Right cardiac atrium (tissue), 5 donors: Measurements from ENCODE around the gene HDAC8. TPM values are rescaled to one million over a fixed set of nuclear protein-coding genes. Genes with fewer than 3 reads are reported as not detected.
"Not testable (repeated sequence)": the region's sequence is repeated elsewhere in the genome, so short reads cannot be mapped to it uniquely, and the experiment has no call there.

Experiments
- ATAC-seq, 2 donors: fragments of 200-7000 bp; cut with Tn5 transposase; one replicate each; pipeline versions ENCODE4 v1.8.0 to v1.9.1; 2020; ENCODE audit warnings: moderate library complexity in 2 of 2, mild to moderate bottlenecking in 1 of 2
- DNase-seq, 3 donors: peaks; one replicate each; pipeline ENCODE4 v3.0.0-alpha.2; 2020
- H3K27ac ChIP-seq: one replicate; pipeline ENCODE4 v1.5.1; 2013; ENCODE audit warnings: mild to moderate bottlenecking, low read length, control low read depth, moderate library complexity
- H3K27me3 ChIP-seq: one replicate; pipeline ENCODE4 v1.6.1; 2013; ENCODE audit not compliant: control insufficient read depth, insufficient read depth
- H3K4me1 ChIP-seq: one replicate; pipeline ENCODE4 v1.6.1; 2013; ENCODE audit warnings: low read length; ENCODE audit not compliant: control insufficient read depth, insufficient read depth
- H3K4me3 ChIP-seq: one replicate; pipeline ENCODE4 v1.5.1; 2013; ENCODE audit warnings: low read length, control low read depth
- H3K9me3 ChIP-seq: one replicate; pipeline ENCODE4 v1.6.1; 2013; ENCODE audit warnings: low read length; ENCODE audit not compliant: control insufficient read depth
- WGBS: extraction: QIAGEN DNeasy Blood & Tissue Kit; methylation state at CpG from one replicate; pipeline ENCODE4 v1.1.7; 2013; 5-methylcytosine and 5-hydroxymethylcytosine counted together
- intact Hi-C, 4 donors: fragments of 100-400 bp; cut with DNase I; formaldehyde crosslinking; loops; one replicate each; pipeline versions ENCODE4 v1.11.0 to v1.14.0; 2022 to 2023
- polyA plus RNA-seq: library from polyadenylated mRNA; stranded (reverse); fragments of 200-250 nt; gene quantifications from one replicate; pipeline ENCODE4 v1.2.3, GENCODE V29; 2013
- total RNA-seq, 4 donors: library from RNA; stranded (reverse); fragmentation: NEBNext Ultra II Directional; extraction: Animal tissue kit (Norgen Biotek cat#: 25700); gene quantifications; one replicate each; pipeline ENCODE4 v1.2.1, GENCODE V29; 2021
- donor health status: healthy with polysubstance abuse.
- donor health status: DM: no; HTN: yes; CAD: no.
- donor health status: DM: no; HTN: no; CAD: no.
- donor health status: DM: no; HTN: yes; CAD: no; lungs with severe emphysema.
- donor health status: DM: yes; HTN: yes; CAD: no.

Gene HDAC8
- total and polyA plus RNA-seq, 5 donors: 15.5 to 21.1 (median 19.3) TPM

DNA sequence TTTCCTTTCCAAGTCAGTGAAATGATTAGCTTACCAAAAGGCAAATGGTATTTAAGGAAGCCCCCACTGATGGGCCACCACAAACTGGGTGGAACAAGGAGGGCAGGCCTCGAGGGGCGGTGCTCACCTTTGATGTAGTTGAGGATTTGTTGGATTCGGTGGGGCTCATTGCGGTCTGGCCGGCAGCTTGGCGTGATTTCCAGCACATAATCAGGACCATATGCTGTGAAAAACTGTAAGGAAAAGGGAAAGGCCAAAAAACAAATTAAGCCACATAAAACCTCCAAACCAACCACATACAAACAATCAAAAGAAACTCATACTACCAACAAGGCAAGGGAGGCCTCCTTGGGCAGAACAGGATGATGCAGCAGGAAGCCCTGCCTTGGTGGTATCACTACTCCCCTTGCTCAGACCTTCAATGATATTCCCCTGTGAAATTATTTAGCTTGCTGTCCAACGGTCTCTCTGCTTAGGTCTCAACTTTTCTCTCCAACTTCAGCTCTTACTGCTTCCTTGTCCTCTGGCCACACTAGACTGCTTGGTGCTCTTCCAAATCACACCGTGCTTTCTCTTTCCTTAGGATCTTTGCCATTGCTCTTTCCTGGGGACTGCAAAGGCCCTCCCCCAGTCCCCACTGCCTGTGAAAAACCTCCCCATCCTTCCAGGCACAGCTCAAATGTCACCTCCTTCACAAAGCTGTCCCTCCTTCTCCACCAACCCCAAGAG, 220.9 kb downstream of the HDAC8 start:
- H3K27me3 ChIP-seq: no peaks in the 10 kb centered on the region
- ATAC-seq (peak in 1 of 2 donors; percentile 54), DNase-seq (peak in 1 of 3 donors; percentile 53)
- no peak overlapping the region for H3K4me3 ChIP-seq
- no peak overlapping the region for H3K27ac ChIP-seq
- H3K9me3 ChIP-seq: no peaks in the 10 kb centered on the region
- 68% methylated on average over 8 of the region's 8 CpGs for WGBS
- H3K4me1 ChIP-seq: peaks cover 1% of the 10 kb centered on the region
- intact Hi-C loops: no loop called here

DNA sequence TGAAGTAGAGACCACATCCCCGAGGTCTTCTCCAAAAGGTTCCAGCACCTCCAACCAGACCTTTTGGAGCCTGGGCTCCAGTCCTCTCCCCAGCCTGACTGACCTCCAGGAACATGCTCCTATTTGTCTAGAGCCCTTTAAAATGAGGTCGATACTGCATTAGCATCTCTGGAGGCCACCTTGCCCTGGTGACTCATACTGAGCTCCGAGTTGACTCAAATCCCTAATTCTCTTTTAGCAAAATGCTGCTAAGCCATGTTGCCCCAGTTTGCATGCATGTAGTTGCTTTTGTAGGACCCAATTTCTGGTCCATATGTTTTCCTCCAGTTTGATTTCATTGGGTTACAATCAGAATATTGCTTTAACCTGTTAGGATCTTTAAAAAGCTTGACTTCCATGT, 223.5 kb downstream of the HDAC8 start:
- Histone ChIP-seq H3K27me3 (no peaks in the 10 kb centered on the region), H3K9me3 (no peaks in the 10 kb centered on the region), H3K4me3 (no peak overlapping the region), H3K4me1 (peaks cover 1% of the 10 kb centered on the region), H3K27ac (no peak overlapping the region)
- WGBS: 78% methylated on average over 3 of the region's 3 CpGs
- no peak for DNase-seq
- intact Hi-C loops: no loop called here
- ATAC-seq: no peak

DNA sequence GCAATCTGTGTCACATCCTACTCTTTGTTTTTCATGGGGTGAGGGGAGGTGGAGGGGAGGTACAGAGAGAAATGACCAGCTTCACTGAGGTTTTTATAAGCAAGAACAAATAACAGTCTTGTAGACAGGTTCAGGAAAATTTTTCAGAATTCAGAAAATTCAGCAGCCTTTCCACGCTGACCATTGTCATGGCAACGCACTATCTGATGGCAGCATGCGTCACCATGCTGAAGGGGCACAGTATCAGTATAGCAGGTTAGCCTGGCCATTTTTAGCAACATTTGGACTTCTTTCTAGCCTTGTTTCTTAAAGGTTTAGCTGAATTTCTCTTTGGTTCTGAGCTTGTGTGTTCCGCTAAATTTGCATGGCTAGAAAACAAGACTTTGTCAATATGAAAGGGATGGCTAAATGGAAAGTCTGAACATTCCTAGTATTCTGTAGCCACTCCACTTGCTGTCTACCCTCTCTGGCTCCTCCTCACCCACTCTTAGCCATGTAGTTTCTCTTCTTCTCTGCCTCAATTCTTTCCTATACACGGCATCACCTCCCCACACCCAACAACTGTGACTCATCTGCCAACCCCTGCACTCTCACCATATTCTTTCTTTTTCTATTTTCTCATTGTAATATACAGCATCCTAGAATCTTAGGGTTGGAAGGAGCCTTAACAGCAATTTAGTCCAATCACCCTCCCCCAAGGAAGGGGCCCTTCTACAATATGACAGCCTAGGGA, 224.2 kb downstream of the HDAC8 start:
- ATAC-seq (no peak), DNase-seq (no peak)
- H3K9me3 ChIP-seq: no peaks in the 10 kb centered on the region
- H3K27me3 ChIP-seq: no peaks in the 10 kb centered on the region
- intact Hi-C loops: no loop called here
- 98% methylated on average over 5 of the region's 5 CpGs for WGBS
- H3K4me1 ChIP-seq: peaks cover 1% of the 10 kb centered on the region
- H3K4me3 ChIP-seq: no peak overlapping the region
- H3K27ac ChIP-seq: no peak overlapping the region

DNA sequence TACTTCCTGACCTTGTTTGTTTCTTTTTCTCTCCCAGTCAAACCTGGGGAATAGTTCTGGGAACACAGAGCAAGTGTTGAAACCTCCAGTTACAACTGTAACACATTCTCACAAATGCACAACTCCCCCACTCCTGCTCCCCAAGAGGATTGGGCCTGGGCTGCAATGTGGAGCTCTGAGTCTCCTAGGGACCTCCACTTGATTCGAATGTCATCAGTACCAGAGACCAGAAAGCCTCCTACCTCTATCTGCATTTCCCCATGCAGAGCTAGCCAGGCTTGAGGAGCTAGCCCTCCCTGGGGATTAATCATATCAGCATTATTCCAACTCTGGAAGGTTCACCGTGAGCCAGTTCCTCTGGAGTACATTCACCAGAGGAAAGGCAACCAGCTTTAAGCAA, 225.3 kb downstream of the HDAC8 start:
- DNase-seq: peak in 1 of 3 donors; percentile 41
- intact Hi-C loops: no loop called here
- H3K9me3 ChIP-seq: no peaks in the 10 kb centered on the region
- WGBS: 40% methylated on average over 2 of the region's 2 CpGs
- no peak overlapping the region for H3K27ac ChIP-seq
- peak; percentile 41 to 84 for ATAC-seq
- H3K27me3 ChIP-seq: no peaks in the 10 kb centered on the region
- H3K4me3 ChIP-seq: no peak overlapping the region
- H3K4me1 ChIP-seq: peaks cover 1% of the 10 kb centered on the region

DNA sequence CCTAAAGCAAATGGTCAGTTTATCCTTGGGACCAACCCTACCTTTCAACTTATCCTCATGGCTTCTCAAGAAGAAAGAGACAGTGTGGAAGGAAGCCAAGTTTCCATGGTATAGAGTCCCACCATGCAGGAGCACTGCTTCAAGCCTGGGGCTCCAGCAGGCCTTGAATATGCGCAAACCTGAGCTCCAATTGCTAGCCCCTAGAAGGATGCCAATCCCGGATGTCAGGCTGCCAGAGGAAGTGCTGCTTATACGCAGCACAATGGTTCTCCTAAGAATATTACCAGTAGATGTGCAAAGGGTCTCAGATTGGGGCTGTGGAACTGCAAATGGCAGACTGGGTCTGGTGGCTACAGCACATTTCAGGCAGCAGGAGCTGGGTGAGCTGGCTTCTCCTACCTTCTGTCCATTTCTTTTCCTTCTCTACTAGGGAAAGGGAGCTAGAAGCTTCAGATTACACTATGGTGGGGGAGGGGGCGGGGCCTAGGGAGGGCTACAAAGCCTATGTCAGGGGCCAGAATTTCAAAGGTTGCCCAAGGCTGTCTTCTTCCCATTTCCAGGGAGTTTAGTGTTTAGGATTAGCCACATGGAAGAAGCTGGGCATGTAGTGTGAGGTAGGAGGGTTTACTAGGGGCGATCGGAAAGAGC, 226.2 kb downstream of the HDAC8 start:
- DNase-seq (no peak), ATAC-seq (no peak)
- WGBS: 84% methylated on average over 6 of the region's 6 CpGs
- H3K27me3 ChIP-seq: no peaks in the 10 kb centered on the region
- no peaks in the 10 kb centered on the region for H3K9me3 ChIP-seq
- no peak overlapping the region for H3K4me3 ChIP-seq
- no peak overlapping the region for H3K27ac ChIP-seq
- H3K4me1 ChIP-seq: no peaks in the 10 kb centered on the region
- intact Hi-C loops: no loop called here

DNA sequence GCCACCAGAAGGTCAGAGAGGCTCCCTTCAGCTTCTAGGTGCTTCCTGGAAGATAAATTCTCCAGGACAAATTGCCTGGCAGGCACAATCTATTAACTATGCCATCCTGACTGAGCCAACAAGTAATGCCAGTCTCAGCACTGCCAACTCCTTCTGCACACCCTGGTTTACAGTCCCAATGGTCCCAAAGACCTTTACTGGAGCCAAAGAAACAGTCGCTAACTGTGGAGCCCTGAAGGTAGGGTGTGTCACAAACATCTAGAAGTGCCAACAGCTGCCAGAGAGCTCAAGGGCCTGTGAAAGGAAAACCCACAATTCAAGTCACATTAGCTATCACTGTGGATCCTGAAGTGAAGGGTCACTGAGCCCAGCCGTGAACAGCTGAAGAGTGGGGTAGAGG, 232.0 kb downstream of the HDAC8 start:
- WGBS: 88% methylated on average over 2 of the region's 2 CpGs
- no peaks in the 10 kb centered on the region for H3K27me3 ChIP-seq
- H3K27ac ChIP-seq: no peak overlapping the region
- H3K9me3 ChIP-seq: no peaks in the 10 kb centered on the region
- no peak overlapping the region for H3K4me3 ChIP-seq
- H3K4me1 ChIP-seq: no peaks in the 10 kb centered on the region
- no peak for ATAC-seq
- DNase-seq: no peak
- intact Hi-C loops: no loop called here

DNA sequence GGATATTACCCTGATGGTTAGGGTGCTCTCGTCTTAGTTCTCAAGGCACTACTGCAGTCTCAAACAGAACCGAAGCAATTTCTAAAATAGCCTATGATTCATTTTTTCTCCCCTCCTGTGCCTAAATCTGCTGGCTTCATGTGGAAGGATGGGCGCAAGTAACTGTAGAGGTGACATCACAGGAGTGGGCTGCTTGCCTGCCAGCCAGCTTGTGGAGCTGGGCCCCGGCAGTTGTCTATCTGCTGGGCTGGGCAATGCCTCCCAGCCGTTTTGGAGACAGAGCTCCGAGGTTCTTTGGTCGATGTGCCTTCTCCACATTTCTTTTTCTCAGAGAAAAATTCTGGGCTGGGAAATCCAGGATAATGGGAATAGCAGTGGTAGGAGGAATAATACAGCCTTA, 232.6 kb downstream of the HDAC8 start:
- no peaks in the 10 kb centered on the region for H3K27me3 ChIP-seq
- H3K9me3 ChIP-seq: no peaks in the 10 kb centered on the region
- H3K4me3 ChIP-seq: no peak overlapping the region
- H3K4me1 ChIP-seq: no peaks in the 10 kb centered on the region
- no peak overlapping the region for H3K27ac ChIP-seq
- no peak for DNase-seq
- intact Hi-C loops: no loop called here
- WGBS: 83% methylated on average over 7 of the region's 7 CpGs
- ATAC-seq: no peak

DNA sequence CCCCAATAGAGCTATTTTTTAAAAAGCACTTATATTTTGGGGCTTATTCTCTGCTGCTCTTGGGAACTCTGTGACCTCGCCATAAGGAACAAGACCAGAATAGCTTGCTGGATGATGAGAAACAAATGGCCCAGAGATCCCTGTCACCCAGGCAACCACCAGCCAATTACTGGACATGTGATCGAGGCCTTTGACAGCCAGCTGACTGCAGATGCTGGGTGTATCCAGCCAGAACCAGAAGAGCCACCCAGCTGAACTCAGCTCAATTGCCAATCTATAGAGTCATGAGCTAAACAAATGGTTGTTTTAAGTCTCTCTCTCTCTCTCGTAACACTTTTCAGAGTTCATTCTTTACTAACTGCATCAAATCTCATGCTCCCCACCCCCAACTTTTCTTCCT, 242.5 kb downstream of the HDAC8 start:
- H3K9me3 ChIP-seq: no peaks in the 10 kb centered on the region
- H3K4me3 ChIP-seq: no peak overlapping the region
- ATAC-seq (no peak), DNase-seq (no peak)
- intact Hi-C loops: no loop called here
- no peaks in the 10 kb centered on the region for H3K4me1 ChIP-seq
- H3K27ac ChIP-seq: no peak overlapping the region
- 94% methylated on average over 3 of the region's 3 CpGs for WGBS
- H3K27me3 ChIP-seq: no peaks in the 10 kb centered on the region

DNA sequence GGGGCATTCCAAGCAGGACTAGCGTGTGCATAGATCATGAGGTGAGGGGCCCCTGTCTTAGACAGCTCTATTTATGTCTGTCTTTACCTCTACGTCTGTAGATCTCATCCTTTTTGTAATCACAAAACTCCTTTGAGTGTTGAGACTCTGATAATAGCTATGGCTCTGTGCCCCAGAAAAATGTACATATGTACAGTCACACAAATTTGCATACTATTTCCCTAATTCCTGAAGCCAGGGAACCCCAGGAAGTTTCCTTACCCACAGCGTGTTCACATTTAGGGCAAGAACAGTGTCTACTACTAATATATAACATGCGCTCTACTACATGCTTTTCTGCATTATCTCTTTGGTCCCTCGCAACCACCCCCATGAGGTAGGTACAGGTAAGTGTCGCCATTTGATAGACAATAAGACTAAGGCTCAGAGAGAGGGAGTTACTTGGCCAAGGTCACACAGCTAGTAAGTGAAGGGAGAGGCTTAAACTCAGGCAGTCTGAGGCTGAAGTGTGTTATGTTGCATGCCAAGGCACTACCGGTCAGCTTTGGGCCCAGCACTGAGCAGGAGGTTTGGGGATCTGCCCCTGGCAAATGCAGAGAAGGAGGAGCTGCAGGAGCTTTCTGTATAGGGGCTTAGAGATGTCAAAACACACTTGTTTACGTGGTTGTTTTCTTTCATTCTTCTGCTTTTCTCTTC, 245.9 kb downstream of the HDAC8 start:
- WGBS: 87% methylated on average over 8 of the region's 8 CpGs

DNA sequence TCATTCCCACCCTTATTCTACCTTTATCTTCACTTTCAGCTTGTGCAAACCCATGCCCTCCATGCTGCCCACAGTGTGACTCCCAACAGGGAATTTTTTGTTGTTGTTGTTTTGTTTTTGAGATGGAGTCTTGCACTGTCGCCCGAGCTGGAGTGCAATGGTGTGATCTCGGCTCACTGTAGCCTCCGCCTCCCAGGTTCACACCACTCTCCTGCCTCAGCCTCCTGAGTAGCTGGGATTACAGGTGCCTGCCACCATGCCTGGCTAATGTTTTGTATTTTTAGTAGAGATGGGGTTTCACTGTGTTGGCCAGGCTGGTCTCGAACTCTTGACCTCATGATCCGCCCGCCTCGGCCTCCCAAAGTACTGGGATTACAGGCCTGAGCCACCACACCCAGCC, 253.0 kb downstream of the HDAC8 start:
- intact Hi-C loops: not testable (repeated sequence)

More for the DNA sequence above, 245.9 kb downstream of the HDAC8 start:
- H3K9me3 ChIP-seq: no peaks in the 10 kb centered on the region
- intact Hi-C loops: no loop called here
- DNase-seq: no peak
- no peak overlapping the region for H3K4me3 ChIP-seq
- H3K27me3 ChIP-seq: no peaks in the 10 kb centered on the region
- H3K4me1 ChIP-seq: no peaks in the 10 kb centered on the region
- no peak for ATAC-seq
- no peak overlapping the region for H3K27ac ChIP-seq

DNA sequence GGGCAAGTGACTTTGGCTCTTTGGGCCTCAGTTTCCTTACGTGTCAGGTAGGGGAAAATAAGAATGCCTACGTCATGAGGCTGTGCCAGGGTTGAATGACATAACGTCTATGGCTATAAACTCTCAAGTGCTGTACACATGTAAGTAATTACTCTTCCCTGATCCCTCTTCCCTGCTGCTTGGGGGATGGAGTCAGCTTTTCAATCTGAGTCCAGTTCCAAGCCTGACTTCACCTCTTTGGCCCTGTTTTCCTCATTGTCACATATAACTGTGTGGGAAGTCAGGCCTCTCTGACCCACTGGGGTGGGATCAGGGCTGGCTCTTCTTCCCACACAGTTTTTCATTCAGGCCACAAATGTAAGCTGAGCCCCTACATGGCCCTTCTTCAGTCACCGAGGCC, 255.5 kb downstream of the HDAC8 start:
- 80% methylated on average over 4 of the region's 4 CpGs for WGBS
- no peak overlapping the region for H3K27ac ChIP-seq
- no peaks in the 10 kb centered on the region for H3K27me3 ChIP-seq
- ATAC-seq (no peak), DNase-seq (no peak)
- intact Hi-C loops: no loop called here
- no peaks in the 10 kb centered on the region for H3K4me1 ChIP-seq
- H3K9me3 ChIP-seq: no peaks in the 10 kb centered on the region
- H3K4me3 ChIP-seq: no peak overlapping the region

More for the DNA sequence above, 253.0 kb downstream of the HDAC8 start:
- H3K27me3 ChIP-seq, H3K4me1 ChIP-seq, H3K27ac ChIP-seq, H3K9me3 ChIP-seq, DNase-seq, H3K4me3 ChIP-seq, ATAC-seq: not testable (repeated sequence)
- WGBS: 96% methylated on average over 8 of the region's 8 CpGs
